NCI-H1417 treated with DMSO at 0.1 percent for 48 hours (cell line): ENCODE data around the gene KRT4.

Source experiments
- DNase-seq: peaks from one replicate; lab custom pipeline; 2025; lab: John Stamatoyannopoulos, UW

KRT4 gene

GRCh38 chr12:52792185-52793029, 21.5 kb downstream of the KRT4 start:
- no peak for DNase-seq

GRCh38 chr12:52791271-52792184, 22.4 kb downstream of the KRT4 start:
- DNase-seq, result no peak

GRCh38 chr12:52790427-52791270, 23.3 kb downstream of the KRT4 start:
- DNase-seq, result no peak

GRCh38 chr12:52789637-52790426, 24.1 kb downstream of the KRT4 start:
- no peak for DNase-seq

DNA sequence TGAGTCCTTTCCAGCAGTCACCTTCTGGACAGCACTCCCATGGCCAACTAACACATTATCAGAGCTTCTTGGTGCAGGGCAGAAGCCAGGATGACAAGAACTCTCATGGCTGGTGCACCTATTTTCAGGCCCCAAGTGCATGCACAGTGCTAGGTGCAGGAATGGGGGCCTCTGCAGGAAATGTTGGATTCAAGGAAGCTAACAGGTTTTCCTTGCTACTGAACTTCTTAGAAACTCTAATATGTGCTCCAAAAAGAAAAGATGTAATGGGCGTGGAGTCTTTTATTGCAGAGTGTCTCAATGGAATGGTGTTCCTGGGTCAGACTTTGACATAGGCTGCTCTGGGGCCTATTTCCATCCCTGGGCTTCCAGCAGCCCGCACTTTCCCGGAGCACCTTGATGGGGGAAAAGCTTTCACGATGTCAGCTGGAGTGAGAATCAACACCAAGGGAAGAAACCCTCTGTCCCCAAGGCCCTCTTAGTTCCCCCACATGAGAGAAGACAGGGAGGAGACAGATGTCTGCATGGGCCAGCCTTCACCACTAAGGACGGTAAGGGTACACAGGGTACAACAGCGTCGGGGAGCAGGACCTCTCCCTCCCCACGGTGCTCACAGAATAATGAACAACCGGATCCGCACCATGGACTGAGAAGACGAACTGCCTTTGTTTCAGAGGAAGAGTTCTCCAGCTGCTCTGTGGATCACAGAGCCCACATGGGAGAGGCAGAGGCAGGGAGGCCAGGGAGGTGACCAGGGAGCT, 24.9 kb downstream of the KRT4 start:
- DNase-seq, result no peak

DNA sequence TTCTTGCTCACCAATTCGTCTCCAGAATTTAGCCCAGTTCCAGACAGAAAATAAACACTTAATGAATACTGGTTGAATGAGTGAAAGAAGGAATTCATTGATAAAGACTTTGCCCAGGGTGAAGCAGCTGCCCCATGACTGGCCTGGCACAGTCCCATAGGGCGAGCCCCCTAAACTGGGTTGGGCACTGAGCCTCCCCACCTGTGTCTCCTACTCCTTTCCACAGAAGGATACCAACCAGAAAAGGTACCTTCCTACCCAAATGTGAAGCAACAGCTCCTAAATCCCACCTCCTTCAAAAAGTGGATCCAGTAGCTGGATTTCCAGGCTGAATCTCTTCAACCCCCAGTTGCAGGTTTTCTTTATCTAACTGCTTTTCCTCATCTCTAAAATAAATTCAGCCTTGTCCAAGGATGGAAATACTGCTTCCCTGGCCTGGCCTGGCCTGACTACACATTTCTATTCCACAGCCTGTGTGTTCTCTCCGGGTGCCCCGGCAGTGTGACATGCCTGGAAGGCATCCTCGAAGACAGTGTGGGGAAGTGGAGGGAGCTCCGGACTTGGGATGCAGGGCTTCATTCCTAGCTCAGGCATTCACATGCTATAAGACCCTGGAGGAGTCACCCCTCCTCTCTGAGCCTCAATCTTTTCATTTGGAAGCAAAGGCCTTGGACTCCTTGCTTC, 25.6 kb downstream of the KRT4 start:
- DNase-seq, result no peak

DNA sequence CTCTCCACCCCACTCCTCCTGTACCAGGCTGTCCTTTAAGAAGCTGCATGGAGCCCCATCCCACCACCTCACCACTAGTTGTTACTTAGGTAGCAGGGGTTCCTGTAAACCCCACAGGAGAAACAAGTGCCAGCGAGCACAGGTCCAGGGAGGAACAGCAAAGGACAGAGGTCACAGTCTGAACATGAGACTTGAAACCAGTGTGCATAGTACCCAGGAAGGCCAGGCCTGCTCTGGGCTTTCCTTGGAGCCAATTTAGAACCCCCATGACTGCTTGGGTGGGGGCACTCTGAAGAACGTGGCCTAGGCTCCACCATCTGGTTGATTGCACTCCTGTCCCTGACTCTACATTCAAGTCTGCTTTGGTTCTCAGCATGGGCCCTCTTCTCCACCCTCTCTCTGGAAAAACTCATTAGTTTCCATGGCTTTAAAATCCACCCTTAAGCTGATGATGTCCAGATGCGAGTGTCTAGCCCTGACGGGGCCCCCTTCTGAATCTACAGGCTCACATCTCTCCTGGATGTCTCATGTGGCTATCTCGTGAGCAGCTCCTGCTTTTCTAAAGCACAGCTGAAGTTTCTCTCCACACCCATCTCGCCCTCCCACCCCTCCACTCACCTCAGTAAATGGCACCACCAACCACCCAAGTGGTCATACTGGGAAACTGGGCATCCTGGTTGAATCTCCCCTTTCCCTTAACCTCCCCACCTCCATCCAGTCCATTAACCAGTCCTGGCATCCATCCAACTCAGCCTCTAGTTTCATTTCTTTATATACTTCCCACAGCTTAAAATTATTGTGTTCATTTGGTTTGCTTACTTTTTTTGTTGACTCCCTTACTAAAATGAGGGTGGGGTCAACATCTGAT, 26.4 kb downstream of the KRT4 start:
- no peak for DNase-seq

GRCh38 chr12:52784909-52785308, 29.0 kb downstream of the KRT4 start:
- DNase-seq, result no peak

- no peak for DNase-seq
Measured at GRCh38 chr12:52783563-52784316, 30.2 kb downstream of the KRT4 start.

GRCh38 chr12:52782502-52782901, 31.4 kb downstream of the KRT4 start:
- DNase-seq, result no peak

- DNase-seq, result no peak
Measured at GRCh38 chr12:52781399-52782082, 32.4 kb downstream of the KRT4 start.

DNA sequence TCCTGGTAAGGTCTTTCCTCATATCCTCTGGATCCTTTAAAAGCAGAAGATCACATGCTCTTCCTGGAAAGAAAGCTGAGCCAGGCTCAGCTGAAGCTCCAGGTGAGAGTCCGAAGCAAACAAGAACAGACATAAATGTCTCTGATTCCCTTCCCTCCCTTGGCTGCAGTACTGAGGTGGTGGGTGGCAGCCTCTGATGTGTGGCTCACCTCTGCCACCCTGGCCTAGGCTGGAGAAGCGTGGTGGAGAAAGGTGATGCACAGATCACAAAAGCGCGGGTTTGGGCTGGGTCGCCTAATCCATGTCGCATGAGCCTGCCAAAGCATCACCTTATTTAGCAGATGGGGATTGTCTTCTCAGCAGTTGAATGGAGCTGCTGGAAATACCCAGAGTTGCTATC, 34.0 kb downstream of the KRT4 start:
- no peak for DNase-seq

GRCh38 chr12:52778833-52779232, 35.1 kb downstream of the KRT4 start:
- no peak for DNase-seq

DNA sequence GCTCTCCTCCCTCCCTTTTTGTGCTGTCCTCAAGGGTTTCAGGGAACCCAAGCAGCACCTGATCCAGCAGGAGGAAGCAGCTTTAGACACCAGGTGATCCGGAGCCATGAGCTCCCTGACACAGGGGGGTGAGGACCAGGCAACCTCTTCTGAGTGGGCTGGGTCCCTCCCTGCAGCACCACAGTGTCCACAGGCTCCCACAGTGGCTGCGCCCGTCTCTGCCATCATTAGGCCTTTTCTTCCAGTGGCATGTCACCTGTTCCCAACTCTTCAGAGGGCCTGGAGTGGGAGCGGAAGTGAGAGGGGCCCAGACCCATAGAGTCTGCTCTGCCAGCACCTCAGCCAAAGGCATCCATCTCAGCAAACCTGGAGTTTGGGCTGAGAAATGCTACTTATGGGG, 36.4 kb downstream of the KRT4 start:
- no peak for DNase-seq

DNA sequence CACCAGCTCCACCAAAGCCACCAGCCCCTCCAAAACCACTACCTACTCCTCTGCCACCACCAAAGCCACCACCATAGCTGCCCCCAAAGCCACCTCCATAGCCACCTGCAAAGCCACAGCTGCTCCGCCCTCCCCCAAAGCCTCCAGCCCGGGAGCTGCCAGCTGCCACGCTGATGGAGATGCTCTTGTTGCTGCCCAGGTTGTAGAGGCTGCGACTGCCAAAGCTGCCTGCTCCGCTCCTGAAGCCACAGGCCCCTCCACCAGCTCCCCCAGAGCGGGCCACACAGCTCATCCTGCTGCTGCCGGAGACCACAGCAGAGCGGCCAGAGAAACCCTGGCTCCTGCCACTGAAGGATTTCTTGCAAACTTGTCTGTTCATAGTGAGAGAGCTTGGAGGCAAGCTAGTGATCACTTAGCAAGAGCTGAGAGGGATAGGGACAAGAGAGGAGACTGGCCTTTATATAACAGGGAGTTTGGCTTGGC, 37.0 kb downstream of the KRT4 start, which contains the start of gene KRT76:
TSS of gene KRT76 (minus strand) at position 433 of the 483 bp plus-strand sequence. CDS start at position 379, 54 bp downstream.
- DNase-seq, result no peak

- DNase-seq, result no peak
Measured at GRCh38 chr12:52776435-52776834, 37.5 kb downstream of the KRT4 start.

DNA sequence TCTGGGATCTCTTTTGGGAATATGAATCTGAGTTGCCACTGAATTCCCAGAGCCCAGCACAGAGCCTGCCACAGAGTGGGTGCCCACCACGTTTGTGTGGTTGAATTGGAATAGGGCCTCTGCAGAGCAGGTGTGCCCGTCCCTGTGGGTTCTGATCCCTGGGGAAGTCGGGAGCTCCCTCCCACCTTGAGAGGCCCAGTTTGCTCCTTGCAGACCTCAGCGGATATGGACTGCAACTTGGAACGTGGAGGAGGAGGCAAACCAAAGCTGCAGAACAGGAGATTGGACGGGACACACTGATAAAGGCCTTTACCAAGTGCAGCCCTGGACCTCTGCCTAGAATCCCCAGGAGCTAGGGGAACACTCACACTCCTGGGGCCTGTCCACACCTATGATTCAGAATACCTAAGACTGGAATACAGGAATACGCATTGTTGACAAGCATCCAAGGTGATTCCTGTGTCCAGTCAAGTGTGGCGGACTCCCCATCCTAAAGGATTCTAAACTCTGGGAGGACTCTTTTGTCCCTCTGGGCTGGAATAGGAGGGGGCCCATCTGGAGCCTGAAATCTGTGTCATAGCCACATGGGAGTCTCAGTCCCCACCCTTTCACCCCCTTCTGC, 39.2 kb downstream of the KRT4 start:
- DNase-seq, result no peak
